ENCODE data around the gene FBXL22. TPM values are rescaled to one million over a fixed set of nuclear protein-coding genes. Genes with fewer than 3 reads are reported as not detected.

FBXL22 gene
- total and polyA plus RNA-seq, 10 donors = 0.13 to 1.7 (median 0.93) TPM

- H3K27me3 ChIP-seq (replicated peaks in 1 of 7) = no peaks in the 10 kb centered on the region
- intact Hi-C loops (cut with DNase I; ENCODE audit: low total_unique reads) = no loop called here
- H3K4me3 ChIP-seq = no peak overlapping the region
- no peak for DNase-seq
- WGBS, 5 donors = 82 to 96% (median 91%) methylated on average over 2 of the region's 2 CpGs
- no peaks in the 10 kb centered on the region for H3K9me3 ChIP-seq
- peak overlapping the region in 1 of 8 donors; percentile 22 for H3K27ac ChIP-seq
- no peaks in the 10 kb centered on the region for H3K4me1 ChIP-seq
- H3K36me3 ChIP-seq = peaks cover 0 to 94% (median 37%) of the 10 kb centered on the region in 6 donors
- TF ChIP-seq POLR2AphosphoS5 (IDR thresholded peaks at IDR 0.05) (no peak), POLR2A (IDR thresholded peaks at IDR 0.05) (no peak), CTCF (IDR thresholded peaks at IDR 0.05 in 8 of 11, conservative IDR thresholded peaks at IDR 0.05 in 3 of 11) (no peak)
Observed at GRCh38 chr15:63582718-63583426, 14.3 kb upstream of the FBXL22 start.

- H3K4me3 ChIP-seq = no peak overlapping the region
- no peaks in the 10 kb centered on the region for H3K27me3 ChIP-seq (replicated peaks in 1 of 7)
- intact Hi-C loops (cut with DNase I; ENCODE audit: low total_unique reads) = no loop called here
- peaks cover 0 to under 1% (median 0%) of the 10 kb centered on the region in 6 donors for H3K4me1 ChIP-seq
- no peak for DNase-seq
- 91 to 97% (median 94%) methylated on average over 5 of the region's 5 CpGs for WGBS, 5 donors
- H3K27ac ChIP-seq = no peak overlapping the region
- H3K36me3 ChIP-seq = peaks cover 4 to 100% (median 73%) of the 10 kb centered on the region in 6 donors
- no peaks in the 10 kb centered on the region for H3K9me3 ChIP-seq
- no peak for TF ChIP-seq POLR2AphosphoS5 (IDR thresholded peaks at IDR 0.05)
- TF ChIP-seq CTCF (IDR thresholded peaks at IDR 0.05 in 8 of 11, conservative IDR thresholded peaks at IDR 0.05 in 3 of 11) = no peak
- TF ChIP-seq POLR2A (IDR thresholded peaks at IDR 0.05) = no peak
Observed at GRCh38 chr15:63586790-63587189, 10.4 kb upstream of the FBXL22 start.

- DNase-seq = no peak
- no peaks in the 10 kb centered on the region for H3K9me3 ChIP-seq
- peaks cover 0 to 5% (median 0%) of the 10 kb centered on the region in 6 donors for H3K4me1 ChIP-seq
- intact Hi-C loops (cut with DNase I; ENCODE audit: low total_unique reads) = no loop called here
- no peaks in the 10 kb centered on the region for H3K27me3 ChIP-seq (replicated peaks in 1 of 7)
- no peak overlapping the region for H3K4me3 ChIP-seq
- WGBS, 5 donors = 88 to 92% (median 89%) methylated on average over 2 of the region's 2 CpGs
- H3K36me3 ChIP-seq = peaks cover 4 to 100% (median 78%) of the 10 kb centered on the region in 6 donors
- H3K27ac ChIP-seq = no peak overlapping the region
- no peak for TF ChIP-seq CTCF (IDR thresholded peaks at IDR 0.05 in 8 of 11, conservative IDR thresholded peaks at IDR 0.05 in 3 of 11)
- no peak for TF ChIP-seq POLR2AphosphoS5 (IDR thresholded peaks at IDR 0.05)
- TF ChIP-seq POLR2A (IDR thresholded peaks at IDR 0.05) = no peak
Observed at GRCh38 chr15:63587527-63587926, 9.7 kb upstream of the FBXL22 start.

- Histone ChIP-seq H3K4me1 (peaks cover 0 to 8% (median 0%) of the 10 kb centered on the region in 6 donors), H3K9me3 (no peaks in the 10 kb centered on the region), H3K36me3 (peaks cover 4 to 100% (median 76%) of the 10 kb centered on the region in 6 donors), H3K27ac (no peak overlapping the region), H3K27me3 (replicated peaks in 1 of 7) (no peaks in the 10 kb centered on the region), H3K4me3 (no peak overlapping the region)
- TF ChIP-seq POLR2A (IDR thresholded peaks at IDR 0.05) (no peak), POLR2AphosphoS5 (IDR thresholded peaks at IDR 0.05) (peak in 1 of 3 donors; percentile 17)
- whole genome bisulfite sequencing, 5 donors = 93 to 100% (median 97%) methylated on average over 6 of the region's 6 CpGs
- DNase-seq = no peak
- intact Hi-C loops (cut with DNase I; ENCODE audit: low total_unique reads) = no loop called here
Observed at GRCh38 chr15:63588826-63589225, 8.4 kb upstream of the FBXL22 start.
